ENCODE results near the gene CDH8. TPM values are rescaled to one million over a fixed set of nuclear protein-coding genes. Genes with fewer than 3 reads are reported as not detected.

The CDH8 gene
- polyA plus RNA-seq, 1 of the 3 experiments (the other 2 are of a cell fraction): 0.05 TPM

GRCh38 chr16:62038646-62039045 lies 2.4 kb upstream of the CDH8 start:
- Histone ChIP-seq H3K9me3 (no peaks in the 10 kb centered on the region), H3K4me1 (ENCODE audit: control insufficient read depth in 1 of 2, insufficient read depth in 2 of 2, low read depth in 1 of 2, low read length in 1 of 2) (peaks cover 0 to 3% of the 10 kb centered on the region in 2 experiments; a peak in 1 of 4 replicates)

GRCh38 chr16:62038225-62038624 lies 2.0 kb upstream of the CDH8 start:
- peaks cover 40% of the 10 kb centered on the region for H3K27me3 ChIP-seq (ENCODE audit: insufficient read depth)
- H3K27ac ChIP-seq (ENCODE audit: low read depth in 2 of 2, low read length in 1 of 2): no peak overlapping the region
- TF ChIP-seq RFX5 (IDR thresholded peaks at IDR 0.05; ENCODE audit: low read length) (no peak), FOSL2 (IDR thresholded peaks at IDR 0.05; ENCODE audit: borderline replicate concordance, low read depth) (no peak), ELF1 (IDR thresholded peaks at IDR 0.05) (no peak), MAX (IDR thresholded peaks at IDR 0.05; ENCODE audit: low read depth) (no peak), REST (IDR thresholded peaks at IDR 0.05; ENCODE audit: low read depth, low read length) (no peak), IRF3 (IDR thresholded peaks at IDR 0.05; ENCODE audit: low read depth, low read length) (no peak), MXI1 (IDR thresholded peaks at IDR 0.05; ENCODE audit: low read depth, low read length) (no peak), CTCF (IDR thresholded peaks at IDR 0.05) (no peak), PBX3 (IDR thresholded peaks at IDR 0.05) (no peak), EP300 (IDR thresholded peaks at IDR 0.05; ENCODE audit: borderline replicate concordance in 1 of 2, low read depth in 1 of 2, low read length in 1 of 2) (no peak), RAD21 (IDR thresholded peaks at IDR 0.05; ENCODE audit: low read length) (no peak), CHD2 (IDR thresholded peaks at IDR 0.05; ENCODE audit: low read length, partially characterized antibody) (no peak), POLR2AphosphoS5 (IDR thresholded peaks at IDR 0.05; ENCODE audit: low read depth, low read length) (no peak), RCOR1 (IDR thresholded peaks at IDR 0.05; ENCODE audit: low read length) (no peak), ZBTB33 (IDR thresholded peaks at IDR 0.05; ENCODE audit: borderline replicate concordance, low read depth) (no peak), JUND (IDR thresholded peaks at IDR 0.05) (no peak), FOXM1 (IDR thresholded peaks at IDR 0.05; ENCODE audit: low read depth) (no peak), NRF1 (IDR thresholded peaks at IDR 0.05; ENCODE audit: low read depth, low read length) (no peak)
- no peaks in the 10 kb centered on the region for H3K36me3 ChIP-seq (replicated peaks in 1 of 2; ENCODE audit: control insufficient read depth in 1 of 2, insufficient read depth in 2 of 2, low read length in 1 of 2)
- H3K4me2 ChIP-seq: no peak overlapping the region
- H3K9me2 ChIP-seq: no peaks in the 10 kb centered on the region
- H3K4me1 ChIP-seq (ENCODE audit: control insufficient read depth in 1 of 2, insufficient read depth in 2 of 2, low read depth in 1 of 2, low read length in 1 of 2): peaks cover 0 to 3% of the 10 kb centered on the region in 2 experiments; a peak in 1 of 4 replicates
- no peak overlapping the region for H3K9ac ChIP-seq
- WGBS (ENCODE audit: low lambda C conversion rate): 4% methylated on average over 1 of the region's 1 CpG
- POLR2A ChIA-PET: no interaction called here
- DNase-seq: no peak
- no peak overlapping the region for H3K4me3 ChIP-seq (ENCODE audit: low read depth in 2 of 2, low read length in 1 of 2)
- CTCF ChIA-PET: no interaction called here
- no peaks in the 10 kb centered on the region for H3F3A ChIP-seq (replicated peaks; ENCODE audit: insufficient read depth)
- H2AFZ ChIP-seq (ENCODE audit: low read depth): no peak overlapping the region
- H3K9me3 ChIP-seq: no peaks in the 10 kb centered on the region
- H3K79me2 ChIP-seq (ENCODE audit: insufficient read depth): no peaks in the 10 kb centered on the region
- H4K20me1 ChIP-seq (ENCODE audit: insufficient read depth): no peaks in the 10 kb centered on the region

More at GRCh38 chr16:62038646-62039045, 2.4 kb upstream of the CDH8 start:
- 22% methylated on average over 3 of the region's 3 CpGs for WGBS (ENCODE audit: low lambda C conversion rate)
- ChIA-PET POLR2A (no interaction called here), CTCF (no interaction called here)
- no peaks in the 10 kb centered on the region for H3K9me2 ChIP-seq
- H2AFZ ChIP-seq (ENCODE audit: low read depth): no peak overlapping the region
- no peaks in the 10 kb centered on the region for H3F3A ChIP-seq (replicated peaks; ENCODE audit: insufficient read depth)
- no peaks in the 10 kb centered on the region for H3K36me3 ChIP-seq (replicated peaks in 1 of 2; ENCODE audit: control insufficient read depth in 1 of 2, insufficient read depth in 2 of 2, low read length in 1 of 2)
- H3K9ac ChIP-seq: no peak overlapping the region
- TF ChIP-seq POLR2AphosphoS5 (IDR thresholded peaks at IDR 0.05; ENCODE audit: low read depth, low read length): no peak
- no peak overlapping the region for H3K4me2 ChIP-seq
- no peak overlapping the region for H3K27ac ChIP-seq (ENCODE audit: low read depth in 2 of 2, low read length in 1 of 2)
- H3K27me3 ChIP-seq (ENCODE audit: insufficient read depth): peaks cover 38% of the 10 kb centered on the region
- H3K4me3 ChIP-seq (ENCODE audit: low read depth in 2 of 2, low read length in 1 of 2): no peak overlapping the region
- no peak for DNase-seq
- no peaks in the 10 kb centered on the region for H3K79me2 ChIP-seq (ENCODE audit: insufficient read depth)
- no peaks in the 10 kb centered on the region for H4K20me1 ChIP-seq (ENCODE audit: insufficient read depth)

Measured in SK-N-SH (cell line).